Motor neuron (in vitro differentiated cells): ENCODE measurements around the gene NAA80. TPM values are rescaled to one million over a fixed set of nuclear protein-coding genes. Genes with fewer than 3 reads are reported as not detected.
A peak's percentile ranks its signal among the peaks of the same experiment; 100 is the strongest.
"Not testable (repeated sequence)": the region's sequence is repeated elsewhere in the genome, so short reads cannot be mapped to it uniquely, and the experiment has no call there.

Source experiments
- ATAC-seq, 8 experiments: fragments of 200-7000 bp; cut with Tn5 transposase; replicated peaks in 6 of 8; 2 replicates each; pipeline ENCODE4 v1.8.0; 2021; ENCODE audit warnings: mild to moderate bottlenecking in 8 of 8, moderate library complexity in 8 of 8
- H3K27ac ChIP-seq, 2 donors: fragments of 250-450 bp; sonication (Bioruptor Pico); 2 replicates each; pipeline ENCODE4 v1.9.0; 2021; ENCODE audit warnings: antibody characterized with exemption in 2 of 2, mild to moderate bottlenecking in 2 of 2, moderate library complexity in 1 of 2
- H3K4me1 ChIP-seq, 2 donors: fragments of 250-450 bp; sonication (Bioruptor Pico); replicated peaks in 1 of 2; 2 replicates each; pipeline ENCODE4 v1.6.1; 2021; ENCODE audit warnings: antibody characterized with exemption in 2 of 2, mild to moderate bottlenecking in 2 of 2, moderate library complexity in 1 of 2
- H3K4me3 ChIP-seq, 5 donors: fragments of 250-450 bp; sonication (Bioruptor Pico); 2 replicates each; pipeline ENCODE4 v1.9.0; 2021; ENCODE audit warnings: antibody characterized with exemption in 5 of 5, mild to moderate bottlenecking in 5 of 5, moderate library complexity in 4 of 5
- WGBS, 10 experiments: fragments of 450-650 bp; shearing (Covaris generic); methylation state at CpG; one replicate each; pipeline ENCODE4 v1.0.0; 2022; 5-methylcytosine and 5-hydroxymethylcytosine counted together
- in situ Hi-C, 9 experiments: fragments of 400-800 bp; cut with MboI; loops; one replicate each; pipeline ENCODE4 v1.15.0; 2021; ENCODE audit warnings: low sequenced_read_pairs in 9 of 9, low pct_unique_long_range_greater_than_20kb in 2 of 9; ENCODE audit not compliant: unreplicated experiment in 9 of 9
- total RNA-seq, 8 experiments: library from RNA; unstranded; fragments of 300-600 nt; gene quantifications; 2 replicates each; pipeline versions ENCODE4 v1.2.3 to v1.2.4, GENCODE V29; 2022

NAA80 gene
- total RNA-seq, 8 experiments from 2014 or later, result 2.7 to 8.8 (median 5.1) TPM

DNA sequence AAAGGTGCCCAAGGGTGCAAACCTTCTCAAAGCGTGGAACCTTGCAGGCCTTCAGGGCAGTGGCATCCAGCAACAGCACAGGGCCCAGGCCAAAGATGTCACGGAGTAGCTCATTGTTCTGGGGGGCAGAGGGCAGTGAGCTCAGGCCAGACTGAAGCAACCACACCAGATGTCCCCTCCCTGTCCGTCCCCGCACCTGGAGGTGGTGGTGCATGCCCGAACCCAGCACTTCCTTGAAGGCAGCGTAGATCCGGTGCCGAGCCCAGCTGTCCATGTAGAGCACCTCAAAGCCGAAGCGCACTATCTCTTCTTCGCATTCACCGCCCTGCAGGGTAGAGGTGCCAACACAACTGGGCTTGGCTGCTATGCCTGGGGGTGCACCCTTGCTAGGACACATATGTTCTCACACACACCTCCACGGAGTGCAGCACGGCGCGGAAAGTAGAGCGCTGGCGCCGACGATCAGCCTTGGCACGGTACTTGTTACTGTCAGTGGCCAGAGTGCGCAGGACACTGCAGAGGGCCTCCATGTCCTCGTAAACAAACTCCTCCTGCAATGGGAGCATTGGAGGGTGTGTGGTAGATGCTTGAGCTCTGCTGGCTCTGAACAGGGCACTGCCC lies 10.7 kb downstream of the NAA80 start:
- WGBS, 10 experiments, result 80 to 100% (median 94%) methylated on average over 1 to 10 of the region's 23 CpGs; no CpG with 5 or more reads in 4 of the 10 experiments
- peaks cover 7 to 10% of the 10 kb centered on the region in 2 donors for H3K4me1 ChIP-seq
- no peak overlapping the region for H3K4me3 ChIP-seq
- in situ Hi-C loops, result no loop called here
- ATAC-seq, result no peak
- H3K27ac ChIP-seq, result no peak overlapping the region

DNA sequence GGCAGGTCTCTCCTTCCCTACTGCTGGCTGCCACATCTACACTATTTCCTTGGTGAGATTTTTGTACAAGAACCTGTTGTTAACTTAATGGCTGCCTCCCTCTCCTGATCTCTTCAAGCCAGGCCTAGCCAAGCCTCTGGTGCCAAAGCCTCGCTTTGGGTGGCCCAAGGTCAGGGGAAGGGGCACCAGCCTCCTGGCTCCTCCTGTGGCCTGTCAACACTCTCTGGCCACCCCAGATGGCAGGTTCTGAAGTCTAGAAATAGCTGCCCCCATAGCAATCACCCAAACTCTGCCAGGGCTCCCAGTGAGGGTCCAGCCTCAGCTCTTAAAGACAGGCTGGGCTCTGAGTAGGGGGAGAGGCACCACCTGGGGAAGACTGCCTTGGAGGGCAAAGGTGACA lies 11.9 kb downstream of the NAA80 start:
- 100% methylated on average over 1 of the region's 1 CpG; no CpG with 5 or more reads in 8 of the 10 experiments for WGBS, 10 experiments
- no peak overlapping the region for H3K27ac ChIP-seq

DNA sequence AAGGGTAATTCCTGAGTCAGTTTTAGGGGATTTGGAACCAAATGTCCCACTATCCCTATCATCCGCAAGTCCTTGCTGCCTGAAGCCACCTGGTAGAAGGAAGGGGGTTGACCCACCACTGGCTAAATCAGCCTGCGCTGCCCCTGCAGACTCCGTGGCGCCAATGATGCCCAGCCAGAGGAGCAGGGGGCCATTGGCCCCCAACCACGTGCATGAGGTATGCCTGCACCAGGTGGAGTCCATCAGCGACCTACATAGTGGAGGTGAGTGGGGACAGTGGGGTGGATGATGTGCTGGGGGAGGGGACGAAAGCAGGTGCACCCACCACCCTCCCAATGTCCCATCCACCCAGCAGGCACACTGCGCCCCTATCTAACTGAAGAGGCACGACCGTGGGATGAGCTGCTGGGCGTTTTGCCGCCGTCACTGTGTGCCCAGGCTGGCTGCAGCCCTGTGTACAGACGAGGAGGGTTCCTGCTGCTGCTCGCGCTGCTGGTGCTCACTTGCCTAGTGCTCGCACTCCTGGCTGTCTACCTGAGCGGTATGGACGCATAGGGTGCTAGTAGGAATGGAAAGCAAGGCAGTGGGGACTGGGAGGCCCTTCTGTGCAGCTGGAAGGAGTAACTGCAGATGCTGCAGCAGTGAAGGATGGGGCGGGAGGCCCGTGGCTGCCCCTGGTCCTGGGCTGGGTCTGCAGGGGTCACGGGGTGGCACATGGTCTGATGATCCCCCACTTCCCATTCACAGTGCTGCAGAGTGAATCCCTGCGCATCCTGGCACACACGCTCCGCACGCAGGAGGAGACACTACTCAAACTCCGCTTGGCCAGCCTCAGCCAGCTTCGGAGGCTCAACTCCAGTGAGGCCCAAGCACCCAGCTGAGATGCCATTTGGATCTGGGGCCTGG lies 12.6 kb downstream of the NAA80 start:
- Histone ChIP-seq H3K4me3 (no peak overlapping the region), H3K4me1 (peaks cover 4 to 5% of the 10 kb centered on the region in 2 donors), H3K27ac (no peak overlapping the region)
- WGBS, 10 experiments, result 93 to 100% (median 97%) methylated on average over 1 to 16 of the region's 28 CpGs; no CpG with 5 or more reads in 5 of the 10 experiments
- in situ Hi-C loops, result no loop called here
- ATAC-seq, result peak in 4 of 8 experiments; percentile 11 to 18 (median 16)

More for the DNA sequence above, 11.9 kb downstream of the NAA80 start:
- ATAC-seq, result no peak
- in situ Hi-C loops, result no loop called here
- peaks cover 4 to 5% of the 10 kb centered on the region in 2 donors for H3K4me1 ChIP-seq
- H3K4me3 ChIP-seq, result no peak overlapping the region

DNA sequence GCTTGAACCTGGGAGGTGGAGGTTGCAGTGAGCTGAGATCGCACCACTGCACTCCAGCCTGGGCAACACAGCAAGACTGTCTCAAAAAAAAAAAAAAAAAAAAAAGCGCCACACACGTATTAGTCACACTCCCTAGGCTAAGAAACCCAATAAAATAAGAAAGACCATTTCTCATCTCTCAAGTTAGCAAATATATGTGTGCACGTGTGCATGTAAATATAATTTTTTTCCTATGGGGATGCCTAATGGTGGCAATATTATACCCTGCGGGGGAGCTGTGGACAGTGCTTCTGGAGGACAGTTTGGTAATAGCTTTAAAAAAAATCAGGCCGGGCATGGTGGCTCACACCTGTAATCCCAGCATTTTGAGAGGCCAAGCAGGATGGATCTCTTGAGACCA lies 15.1 kb downstream of the NAA80 start:
- H3K4me3 ChIP-seq, H3K27ac ChIP-seq, H3K4me1 ChIP-seq, in situ Hi-C loops, ATAC-seq: not testable (repeated sequence)
- 74 to 100% (median 93%) methylated on average over 1 to 6 of the region's 6 CpGs; no CpG with 5 or more reads in 2 of the 10 experiments for WGBS, 10 experiments

DNA sequence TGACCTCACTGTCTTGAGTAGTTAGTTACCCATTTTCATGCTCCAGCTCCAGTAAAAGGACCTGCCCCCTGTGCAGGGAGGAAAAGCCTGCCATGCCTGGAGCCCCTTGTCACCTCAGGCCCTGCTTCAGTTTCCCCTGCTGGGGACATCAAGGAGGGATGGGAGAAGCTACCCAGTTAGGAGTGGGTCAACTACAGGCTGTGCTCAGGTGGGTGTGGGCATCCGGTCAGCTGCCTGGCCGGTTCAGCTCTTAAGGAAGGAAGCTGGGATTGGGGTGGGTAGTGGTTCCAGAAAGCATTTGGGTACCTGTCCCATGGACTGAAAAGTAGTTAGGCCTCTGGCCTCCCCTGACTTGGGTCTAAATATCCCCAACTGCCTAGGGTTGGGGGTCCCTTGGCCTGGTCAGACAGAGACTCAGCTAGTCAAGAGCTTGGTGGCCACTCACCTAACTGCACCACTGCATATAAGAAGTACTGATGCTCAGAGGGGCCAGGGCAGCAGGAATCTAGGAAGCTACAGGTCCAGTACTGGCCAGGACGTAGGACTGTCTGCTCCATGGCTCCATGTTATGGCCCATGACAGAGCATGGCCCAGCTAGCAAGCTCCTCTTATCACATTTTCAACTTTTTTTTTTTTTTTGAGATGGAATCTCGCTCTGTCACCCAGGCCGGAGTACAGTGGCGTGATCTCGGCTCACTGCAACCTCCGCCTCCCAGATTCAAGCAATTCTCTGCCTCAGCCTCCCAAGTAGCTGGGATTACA lies 19.8 kb downstream of the NAA80 start:
- ATAC-seq, result peak in 1 of 8 experiments; percentile 5
- 92 to 100% (median 94%) methylated on average over 1 to 7 of the region's 8 CpGs; no CpG with 5 or more reads in 4 of the 10 experiments for WGBS, 10 experiments
- Histone ChIP-seq H3K27ac (no peak overlapping the region), H3K4me1 (no peaks in the 10 kb centered on the region), H3K4me3 (no peak overlapping the region)
- in situ Hi-C loops, result loop anchor here in 2 of 9 experiments (10.0 kb wide), 1 partner anchor 85 kb away; the partner anchor contains the start of gene GNAT1 (in 2 of the 2)

DNA sequence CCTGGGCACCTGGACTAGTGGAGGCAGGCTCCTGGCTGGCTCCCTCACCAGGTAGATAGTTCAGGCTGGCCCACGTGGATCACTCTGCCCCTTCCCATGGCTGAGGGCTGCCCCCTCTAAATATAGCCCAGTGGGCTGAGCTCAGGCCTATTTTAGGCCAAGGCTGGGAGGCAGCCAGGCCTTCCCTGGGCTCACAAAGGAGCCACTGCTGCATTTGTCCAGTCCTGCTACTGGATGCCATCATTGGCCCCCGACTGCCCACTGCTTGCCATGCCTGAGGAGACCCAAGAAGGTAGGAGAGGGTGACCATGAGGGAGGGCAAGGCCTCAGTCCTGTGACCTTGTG lies 20.4 kb downstream of the NAA80 start, which contains the start of gene LSMEM2:
Gene LSMEM2 (plus strand): TSS at position 208 of the 345 bp plus-strand sequence. CDS start 27 bp downstream, at position 235.
- Histone ChIP-seq H3K27ac (no peak within 1 kb of the TSS), H3K4me3 (no peak within 1 kb of the TSS), H3K4me1 (no peaks in the 10 kb centered on the region)
- no peak for ATAC-seq
- in situ Hi-C loops, result loop anchor here in 2 of 9 experiments (10.0 kb wide), 1 partner anchor 84 kb away; the partner anchor contains the start of gene GNAT1 (in 2 of the 2)
- WGBS, 10 experiments, result 14% methylated on average over 1 of the region's 2 CpGs; no CpG with 5 or more reads in 9 of the 10 experiments

DNA sequence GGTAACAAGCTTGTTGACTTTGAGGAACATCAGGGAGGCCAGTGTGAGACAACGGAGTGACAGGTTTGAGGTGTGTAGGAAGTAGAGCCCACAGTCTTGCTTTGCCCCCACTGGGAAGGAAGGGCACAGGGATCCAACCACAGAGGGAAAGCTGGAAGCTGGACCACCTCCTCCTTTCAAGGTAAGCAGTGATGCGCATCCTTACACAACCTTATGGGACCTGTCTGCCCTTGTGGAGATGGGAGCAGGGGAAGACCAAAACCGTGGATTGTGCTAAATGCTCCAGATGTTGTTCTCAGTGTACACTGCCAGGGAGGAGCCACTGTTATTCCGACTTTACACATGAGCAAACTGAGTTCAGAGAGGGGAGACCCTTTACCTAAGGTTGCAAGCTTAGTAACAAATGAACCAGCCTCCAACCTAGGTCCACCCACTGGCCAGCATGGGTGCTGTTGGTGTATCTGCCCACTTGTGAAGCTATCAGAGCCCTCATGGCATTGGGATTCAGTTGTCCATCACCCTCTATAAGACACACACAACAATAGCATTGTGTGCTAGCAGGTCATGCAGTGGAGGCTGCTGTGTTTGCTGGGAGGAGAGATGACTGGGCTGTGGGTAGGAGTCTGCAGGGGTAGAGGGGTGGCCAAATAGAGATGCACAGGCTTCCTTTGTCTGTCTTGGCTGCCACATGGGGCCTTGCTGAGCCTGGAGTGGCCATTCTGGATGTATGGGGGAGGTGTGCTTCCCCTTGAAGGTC lies 20.9 kb downstream of the NAA80 start:
- in situ Hi-C loops, result loop anchor here in 2 of 9 experiments (10.0 kb wide), 1 partner anchor 84 kb away; the partner anchor contains the start of gene GNAT1 (in 2 of the 2)
- Histone ChIP-seq H3K27ac (no peak overlapping the region), H3K4me3 (no peak overlapping the region), H3K4me1 (no peaks in the 10 kb centered on the region)
- WGBS, 10 experiments, result 40 to 83% (median 63%) methylated on average over 1 to 3 of the region's 4 CpGs; no CpG with 5 or more reads in 3 of the 10 experiments
- peak in 1 of 8 experiments; percentile 9 for ATAC-seq

DNA sequence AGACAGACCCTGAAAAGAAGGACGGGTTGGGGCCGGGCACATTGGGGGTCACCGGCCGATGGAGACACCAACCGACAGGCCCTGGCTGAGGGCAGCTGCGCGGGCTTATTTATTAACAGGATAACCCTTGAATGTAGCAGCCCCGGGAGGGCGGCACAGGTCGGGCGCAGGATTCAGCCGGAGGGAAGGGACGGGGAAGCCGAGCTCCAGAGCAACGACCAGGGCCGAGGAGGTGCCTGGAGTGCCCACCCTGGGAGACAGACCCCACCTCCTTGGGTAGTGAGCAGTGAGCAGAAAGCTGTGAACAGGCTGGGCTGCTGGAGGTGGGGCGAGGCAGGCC lies 22.5 kb downstream of the NAA80 start:
- Histone ChIP-seq H3K4me1 (peaks cover 6 to 10% of the 10 kb centered on the region in 2 donors), H3K4me3 (no peak overlapping the region), H3K27ac (no peak overlapping the region)
- 60 to 90% (median 81%) methylated on average over 1 to 12 of the region's 17 CpGs; no CpG with 5 or more reads in 6 of the 10 experiments for WGBS, 10 experiments
- in situ Hi-C loops, result loop anchor here in 2 of 9 experiments (10.0 kb wide), 1 partner anchor 82 kb away; the partner anchor contains the start of gene GNAT1 (in 2 of the 2)
- ATAC-seq, result no peak

DNA sequence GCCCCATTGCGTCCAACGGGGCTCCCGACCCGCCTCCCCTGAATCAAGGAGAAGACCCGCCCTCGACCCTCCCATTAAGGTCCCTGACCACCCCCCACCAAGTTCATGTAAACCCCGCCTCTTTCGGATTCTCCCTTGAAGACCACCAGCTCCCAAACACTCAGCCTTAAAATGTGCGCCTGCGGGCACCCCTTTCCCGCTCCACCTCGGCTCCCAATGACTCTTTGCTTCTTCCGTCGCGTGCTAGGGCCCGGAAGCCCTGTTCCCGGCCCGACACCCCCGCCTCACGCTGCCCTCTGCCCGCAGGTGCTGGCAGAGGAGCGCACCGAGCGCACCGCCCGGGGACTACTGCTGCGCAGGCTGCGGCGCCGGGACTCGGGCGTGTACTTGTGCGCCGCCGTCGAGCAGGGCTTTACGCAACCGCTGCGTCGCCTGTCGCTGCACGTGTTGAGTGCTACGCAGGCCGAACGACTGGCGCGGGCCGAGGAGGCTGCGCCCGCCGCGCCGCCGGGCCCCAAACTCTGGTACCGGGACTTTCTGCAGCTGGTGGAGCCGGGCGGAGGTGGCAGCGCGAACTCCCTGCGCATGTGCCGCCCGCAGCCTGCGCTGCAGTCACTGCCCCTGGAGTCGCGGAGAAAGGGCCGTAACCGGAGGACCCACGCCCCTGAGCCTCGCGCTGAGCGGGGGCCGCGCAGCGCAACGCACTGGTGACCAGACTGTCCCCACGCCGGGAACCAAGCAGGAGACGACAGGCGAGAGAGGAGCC lies 23.0 kb downstream of the NAA80 start:
- Histone ChIP-seq H3K27ac (no peak overlapping the region), H3K4me3 (no peak overlapping the region), H3K4me1 (peaks cover 9 to 10% of the 10 kb centered on the region in 2 donors)
- in situ Hi-C loops, result loop anchor here in 2 of 9 experiments (10.0 kb wide), 1 partner anchor 81 kb away; the partner anchor contains the start of gene GNAT1 (in 2 of the 2)
- WGBS, 10 experiments, result 48 to 84% (median 80%) methylated on average over 1 to 13 of the region's 79 CpGs; no CpG with 5 or more reads in 6 of the 10 experiments
- no peak for ATAC-seq

DNA sequence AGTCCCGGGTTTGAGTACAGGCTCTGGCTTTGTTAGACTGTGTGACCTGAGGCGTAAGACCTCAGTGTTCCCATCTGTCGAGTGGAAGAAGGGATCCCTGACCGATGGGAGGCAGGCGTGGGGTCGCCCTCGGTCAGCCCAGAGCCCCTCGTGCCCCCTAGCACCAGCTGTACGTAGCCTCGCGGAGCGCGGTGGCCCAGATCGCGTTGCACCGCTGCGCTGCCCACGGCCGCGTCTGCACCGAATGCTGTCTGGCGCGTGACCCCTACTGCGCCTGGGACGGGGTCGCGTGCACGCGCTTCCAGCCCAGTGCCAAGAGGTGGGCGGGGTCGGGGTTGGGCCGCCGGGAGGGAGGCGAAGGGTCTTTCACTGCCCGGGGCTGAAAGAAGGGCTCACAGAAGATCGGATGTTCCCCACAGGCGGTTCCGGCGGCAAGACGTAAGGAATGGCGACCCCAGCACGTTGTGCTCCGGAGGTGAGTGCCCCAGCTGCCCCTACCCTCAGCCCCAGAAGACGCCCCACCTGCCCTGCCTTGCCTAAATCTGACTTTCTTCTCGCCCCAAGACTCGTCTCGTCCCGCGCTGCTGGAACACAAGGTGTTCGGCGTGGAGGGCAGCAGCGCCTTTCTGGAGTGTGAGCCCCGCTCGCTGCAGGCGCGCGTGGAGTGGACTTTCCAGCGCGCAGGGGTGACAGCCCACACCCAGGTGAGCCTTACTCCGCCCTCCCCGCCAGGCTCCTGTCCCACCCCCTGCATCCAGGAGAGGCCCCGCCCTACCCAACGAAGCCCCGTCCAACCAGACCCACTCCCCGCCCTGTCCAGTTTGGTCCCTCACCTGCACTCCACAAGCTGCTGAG lies 23.8 kb downstream of the NAA80 start:
- peak overlapping the region in 1 of 5 donors; percentile 7 for H3K4me3 ChIP-seq
- in situ Hi-C loops, result loop anchor here in 2 of 9 experiments (10.0 kb wide), 1 partner anchor 81 kb away; the partner anchor contains the start of gene GNAT1 (in 2 of the 2)

More for the DNA sequence above, 23.8 kb downstream of the NAA80 start:
- 0 to 92% (median 1%) methylated on average over 5 to 17 of the region's 65 CpGs; no CpG with 5 or more reads in 7 of the 10 experiments for WGBS, 10 experiments
- Histone ChIP-seq H3K27ac (no peak overlapping the region), H3K4me1 (peaks cover 9 to 10% of the 10 kb centered on the region in 2 donors)
- peak in 4 of 8 experiments; percentile 6 to 29 (median 18) for ATAC-seq
